Naive thymus-derived CD4-positive, alpha-beta T cell (primary cell): ENCODE data around the gene RAB1A. TPM values are rescaled to one million over a fixed set of nuclear protein-coding genes. Genes with fewer than 3 reads are reported as not detected.
"Not testable (repeated sequence)": the region's sequence is repeated elsewhere in the genome, so short reads cannot be mapped to it uniquely, and the experiment has no call there.

Experiments
- ATAC-seq: fragments of 150-1000 bp; cut with Tn5 transposase; 2 replicates; pipeline ENCODE4 v1.10.0; 2021; ENCODE audit warnings: mild to moderate bottlenecking, moderate library complexity
- CTCF ChIA-PET: fragments of 350-600 bp; sonication (Branson Sonifier 250); formaldehyde crosslinking; loops from one replicate; lab custom pipeline; 2021; ENCODE audit warnings: antibody characterized with exemption; lab: Charles Lee
- POLR2A ChIA-PET: fragments of 350-600 bp; sonication (Branson Sonifier 250); formaldehyde crosslinking; loops from one replicate; lab custom pipeline; 2021; ENCODE audit warnings: antibody characterized with exemption, inconsistent platforms; lab: Charles Lee
- DNase-seq, 9 donors: peaks; one replicate each; pipeline versions ENCODE4 v3.0.0 to v3.0.0-alpha.2; 2020 to 2022; ENCODE audit warnings: mixed read lengths in 1 of 9
- H3K27ac ChIP-seq: one replicate; pipeline ENCODE4 v1.7.0; 2013; ENCODE audit warnings: mild to moderate bottlenecking, low read depth, low read length, moderate library complexity
- H3K27me3 ChIP-seq, 2 donors: one replicate each; pipeline ENCODE4 v1.7.0; 2013; ENCODE audit warnings: low read length in 2 of 2, mild to moderate bottlenecking in 2 of 2, moderate library complexity in 2 of 2; ENCODE audit not compliant: control insufficient read depth in 2 of 2, insufficient read depth in 2 of 2
- H3K36me3 ChIP-seq, 3 experiments: 1 replicate in 2 of 3; 2 replicates in 1 of 3; pipeline ENCODE4 v1.7.0; 2013; ENCODE audit warnings: low read length in 3 of 3, mild to moderate bottlenecking in 3 of 3, moderate library complexity in 1 of 3; ENCODE audit not compliant: insufficient read depth in 3 of 3, control insufficient read depth in 2 of 3
- H3K4me1 ChIP-seq, 2 donors: one replicate each; pipeline ENCODE4 v1.7.0; 2013; ENCODE audit warnings: low read length in 2 of 2, mild to moderate bottlenecking in 2 of 2, moderate library complexity in 1 of 2; ENCODE audit not compliant: control insufficient read depth in 2 of 2, insufficient read depth in 2 of 2
- H3K4me3 ChIP-seq: 2 replicates; pipeline ENCODE4 v1.7.0; 2013; ENCODE audit warnings: mild to moderate bottlenecking, low read length
- H3K9me3 ChIP-seq, 3 experiments: 1 replicate in 2 of 3; 2 replicates in 1 of 3; pipeline ENCODE4 v1.7.0; 2013; ENCODE audit warnings: low read length in 3 of 3; ENCODE audit not compliant: control insufficient read depth in 2 of 3
- H3K27ac Mint-ChIP-seq, 9 donors: one replicate each; pipeline ENCODE4 v1.8.0; 2020 to 2022; ENCODE audit warnings: mixed read lengths in 9 of 9, mild to moderate bottlenecking in 8 of 9, moderate library complexity in 5 of 9, inconsistent platforms in 2 of 9
- H3K27me3 Mint-ChIP-seq, 5 donors: one replicate each; pipeline ENCODE4 v1.8.0; 2021 to 2022; ENCODE audit warnings: mixed read lengths in 5 of 5, mild to moderate bottlenecking in 1 of 5
- H3K36me3 Mint-ChIP-seq, 5 donors: one replicate each; pipeline ENCODE4 v1.8.0; 2020 to 2022; ENCODE audit warnings: mixed read lengths in 5 of 5, mild to moderate bottlenecking in 3 of 5, inconsistent platforms in 1 of 5
- H3K4me1 Mint-ChIP-seq, 7 donors: one replicate each; pipeline ENCODE4 v1.8.0; 2020 to 2022; ENCODE audit warnings: mixed read lengths in 7 of 7, mild to moderate bottlenecking in 3 of 7, inconsistent platforms in 1 of 7
- H3K4me3 Mint-ChIP-seq, 10 donors: one replicate each; pipeline ENCODE4 v1.8.0; 2020 to 2022; ENCODE audit warnings: mild to moderate bottlenecking in 10 of 10, mixed read lengths in 10 of 10, moderate library complexity in 6 of 10, inconsistent platforms in 2 of 10
- H3K9me3 Mint-ChIP-seq, 11 donors: one replicate each; pipeline ENCODE4 v1.8.0; 2020 to 2022; ENCODE audit warnings: mixed read lengths in 11 of 11, mild to moderate bottlenecking in 4 of 11, inconsistent platforms in 1 of 11, moderate library complexity in 1 of 11
- intact Hi-C, 2 donors: fragments of 100-400 bp; cut with micrococcal nuclease; formaldehyde crosslinking; loops; one replicate each; pipeline ENCODE4 v1.15.1; 2023
- polyA plus RNA-seq, 2 donors: library from polyadenylated mRNA; unstranded; fragments of 300-500 nt; fragmentation: Illumina TruSeq; gene quantifications; one replicate each; pipeline ENCODE4 v1.2.3, GENCODE V29; 2021
- total RNA-seq, 6 experiments: library from RNA in 5 of 6; stranded (reverse) in 5 of 6; gene quantifications; 1 replicate in 5 of 6; 2 replicates in 1 of 6; pipeline ENCODE4 v1.2.3 and lab custom pipeline; 2021 to 2026

Gene RAB1A
- total and polyA plus RNA-seq, 7 experiments from 2014 or later: 48.8 to 78.6 (median 61.4) TPM

GRCh38 chr2:65159261-65159660 lies 29.4 kb upstream of the RAB1A start:
- no peaks in the 10 kb centered on the region for H3K36me3 Mint-ChIP-seq
- no peaks in the 10 kb centered on the region for H3K9me3 ChIP-seq
- ChIA-PET CTCF (no interaction called here), POLR2A (no interaction called here)
- no peaks in the 10 kb centered on the region for H3K27me3 ChIP-seq
- peaks cover 13 to 28% (median 19%) of the 10 kb centered on the region in 7 donors for H3K4me1 Mint-ChIP-seq
- peaks cover 0 to 5% of the 10 kb centered on the region in 2 donors for H3K4me1 ChIP-seq
- no peaks in the 10 kb centered on the region for H3K36me3 ChIP-seq
- no peak overlapping the region for H3K4me3 ChIP-seq
- no peak for ATAC-seq
- H3K4me3 Mint-ChIP-seq: no peak overlapping the region
- H3K27ac Mint-ChIP-seq: no peak overlapping the region
- intact Hi-C loops: no loop called here
- H3K27me3 Mint-ChIP-seq: peaks cover 0 to 2% (median 0%) of the 10 kb centered on the region in 5 donors
- H3K27ac ChIP-seq: no peak overlapping the region
- no peak for DNase-seq
- no peaks in the 10 kb centered on the region for H3K9me3 Mint-ChIP-seq

- ChIA-PET CTCF (no interaction called here), POLR2A (no interaction called here)
- H3K27me3 Mint-ChIP-seq: peaks cover 0 to 2% (median 0%) of the 10 kb centered on the region in 5 donors
- H3K4me1 Mint-ChIP-seq: peaks cover 8 to 21% (median 15%) of the 10 kb centered on the region in 7 donors
- intact Hi-C loops: no loop called here
- Histone ChIP-seq H3K4me3 (no peak overlapping the region), H3K36me3 (no peaks in the 10 kb centered on the region), H3K27ac (no peak overlapping the region), H3K9me3 (no peaks in the 10 kb centered on the region), H3K4me1 (peaks cover 0 to 5% of the 10 kb centered on the region in 2 donors), H3K27me3 (no peaks in the 10 kb centered on the region)
- H3K27ac Mint-ChIP-seq: no peak overlapping the region
- no peak for ATAC-seq
- DNase-seq: no peak
- no peaks in the 10 kb centered on the region for H3K9me3 Mint-ChIP-seq
- no peak overlapping the region for H3K4me3 Mint-ChIP-seq
- no peaks in the 10 kb centered on the region for H3K36me3 Mint-ChIP-seq
Measured at GRCh38 chr2:65158557-65158956, 28.7 kb upstream of the RAB1A start.

DNA sequence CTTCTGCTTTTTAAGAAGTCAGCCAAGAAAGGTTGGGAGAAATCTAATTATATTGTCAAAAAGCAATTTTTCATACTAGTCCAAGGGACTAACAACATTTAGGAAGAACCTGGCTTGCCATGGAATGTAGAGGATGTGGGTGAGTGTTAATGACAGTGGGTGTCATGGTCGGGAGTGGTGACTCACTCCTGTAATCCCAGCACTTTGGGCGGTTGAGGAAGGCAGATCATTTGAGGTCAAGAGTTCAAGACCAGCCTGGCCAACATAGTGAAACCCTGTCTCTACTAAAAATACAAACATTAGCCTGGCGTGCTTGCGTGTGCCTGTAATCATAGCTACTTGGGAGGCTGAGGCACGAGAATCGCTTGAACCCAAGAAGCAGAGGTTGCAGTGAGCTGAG lies 27.9 kb upstream of the RAB1A start:
- peaks cover 8 to 15% (median 13%) of the 10 kb centered on the region in 7 donors for H3K4me1 Mint-ChIP-seq
- CTCF ChIA-PET, H3K4me3 ChIP-seq, H3K36me3 ChIP-seq, H3K27ac Mint-ChIP-seq, DNase-seq, H3K27me3 ChIP-seq, H3K4me1 ChIP-seq, H3K9me3 ChIP-seq, ATAC-seq, H3K4me3 Mint-ChIP-seq, H3K27me3 Mint-ChIP-seq, H3K36me3 Mint-ChIP-seq, intact Hi-C loops, H3K27ac ChIP-seq, H3K9me3 Mint-ChIP-seq, POLR2A ChIA-PET: not testable (repeated sequence)

- ATAC-seq: no peak
- intact Hi-C loops: no loop called here
Measured at GRCh38 chr2:65156041-65156440, 26.1 kb upstream of the RAB1A start.

DNA sequence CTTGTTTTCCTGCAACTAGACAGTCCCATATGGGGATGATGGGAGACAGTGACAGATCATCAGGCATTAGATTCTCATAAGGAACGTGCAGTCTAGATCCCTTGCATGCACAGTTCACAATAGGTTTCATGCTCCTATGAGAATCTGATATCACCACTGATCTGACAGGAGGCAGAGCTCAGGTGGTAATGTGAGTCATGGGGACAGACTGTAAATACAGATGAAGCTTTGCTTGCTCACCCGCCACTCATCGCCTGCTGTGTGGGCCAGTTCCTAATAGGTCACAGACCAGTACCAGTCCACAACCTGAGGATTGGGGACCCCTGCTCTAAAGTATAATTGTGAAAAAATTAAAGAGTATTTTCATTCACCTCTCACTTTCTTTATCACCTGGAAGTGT lies 23.6 kb upstream of the RAB1A start:
- Histone ChIP-seq H3K4me1 (no peaks in the 10 kb centered on the region), H3K27ac (no peak overlapping the region), H3K36me3 (no peaks in the 10 kb centered on the region), H3K9me3 (no peaks in the 10 kb centered on the region), H3K4me3 (no peak overlapping the region), H3K27me3 (no peaks in the 10 kb centered on the region)
- no peak overlapping the region for H3K27ac Mint-ChIP-seq
- ChIA-PET POLR2A (no interaction called here), CTCF (interaction anchor here (0.7 kb wide), 1 partner anchor 78 kb away, joined by 4 read pairs; no protein-coding TSS in a partner anchor)
- ATAC-seq: no peak
- intact Hi-C loops: no loop called here
- no peaks in the 10 kb centered on the region for H3K36me3 Mint-ChIP-seq
- DNase-seq: no peak
- H3K4me1 Mint-ChIP-seq: peaks cover 0 to 2% (median 0%) of the 10 kb centered on the region in 7 donors
- H3K9me3 Mint-ChIP-seq: no peaks in the 10 kb centered on the region
- no peak overlapping the region for H3K4me3 Mint-ChIP-seq
- H3K27me3 Mint-ChIP-seq: peaks cover 0 to 5% (median 0%) of the 10 kb centered on the region in 5 donors

More at GRCh38 chr2:65156041-65156440, 26.1 kb upstream of the RAB1A start:
- no peaks in the 10 kb centered on the region for H3K36me3 Mint-ChIP-seq
- POLR2A ChIA-PET: no interaction called here
- no peak overlapping the region for H3K27ac Mint-ChIP-seq
- peaks cover 0 to 5% (median 0%) of the 10 kb centered on the region in 5 donors for H3K27me3 Mint-ChIP-seq
- H3K27me3 ChIP-seq: no peaks in the 10 kb centered on the region
- H3K27ac ChIP-seq: no peak overlapping the region
- H3K4me1 Mint-ChIP-seq: peaks cover 8 to 13% (median 8%) of the 10 kb centered on the region in 7 donors
- CTCF ChIA-PET: interaction anchor here (0.6 to 1.0 kb wide), 2 partner anchors 10 to 726 kb away, joined by 3 read pairs; no protein-coding TSS in a partner anchor
- no peaks in the 10 kb centered on the region for H3K9me3 Mint-ChIP-seq
- no peak overlapping the region for H3K4me3 ChIP-seq
- H3K4me3 Mint-ChIP-seq: no peak overlapping the region
- no peak for DNase-seq
- H3K36me3 ChIP-seq: no peaks in the 10 kb centered on the region
- no peaks in the 10 kb centered on the region for H3K9me3 ChIP-seq
- peaks cover 0 to 5% of the 10 kb centered on the region in 2 donors for H3K4me1 ChIP-seq

GRCh38 chr2:65146078-65146477 lies 16.2 kb upstream of the RAB1A start:
- CTCF ChIA-PET: interaction anchor here (0.5 to 0.6 kb wide), 2 partner anchors 10 to 14 kb away, joined by 3 to 5 read pairs; no protein-coding TSS in a partner anchor
- Mint-ChIP-seq H3K27me3 (peaks cover 0 to 19% (median 0%) of the 10 kb centered on the region in 5 donors), H3K9me3 (peaks cover 0 to 3% (median 0%) of the 10 kb centered on the region in 11 donors), H3K4me1 (no peaks in the 10 kb centered on the region), H3K36me3 (no peaks in the 10 kb centered on the region), H3K4me3 (no peak overlapping the region), H3K27ac (no peak overlapping the region)
- H3K4me3 ChIP-seq: no peak overlapping the region
- intact Hi-C loops: no loop called here
- DNase-seq (no peak), ATAC-seq (no peak)
- POLR2A ChIA-PET: interaction anchor here (0.6 to 0.7 kb wide), 2 partner anchors 14 to 970 kb away, joined by 3 to 4 read pairs; no protein-coding TSS in a partner anchor
- no peaks in the 10 kb centered on the region for H3K4me1 ChIP-seq
- H3K27ac ChIP-seq: no peak overlapping the region
- no peaks in the 10 kb centered on the region for H3K27me3 ChIP-seq
- no peaks in the 10 kb centered on the region for H3K36me3 ChIP-seq
- no peaks in the 10 kb centered on the region for H3K9me3 ChIP-seq

DNA sequence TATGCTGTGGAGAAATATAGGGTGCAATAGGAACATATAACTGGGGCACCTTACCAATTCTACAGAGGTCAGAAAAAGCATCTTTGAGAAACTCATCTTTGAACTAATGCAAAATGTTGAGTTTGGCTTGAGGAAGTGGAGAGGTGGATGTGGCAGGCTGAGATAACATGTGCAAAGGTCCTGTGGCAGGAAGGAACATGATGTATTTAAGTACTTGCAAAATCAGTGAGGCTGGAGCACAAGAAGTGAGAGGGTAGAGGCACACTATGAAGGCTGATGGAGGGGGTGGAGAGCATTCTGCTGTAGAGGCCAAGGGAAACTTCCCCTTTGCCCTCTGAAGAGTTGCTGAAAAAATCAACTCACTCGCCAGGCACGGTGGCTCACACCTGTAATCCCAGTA lies 14.7 kb upstream of the RAB1A start:
- Histone ChIP-seq H3K27me3 (no peaks in the 10 kb centered on the region), H3K4me3 (no peak overlapping the region), H3K4me1 (no peaks in the 10 kb centered on the region), H3K9me3 (no peaks in the 10 kb centered on the region), H3K36me3 (no peaks in the 10 kb centered on the region), H3K27ac (no peak overlapping the region)
- ChIA-PET POLR2A (no interaction called here), CTCF (no interaction called here)
- DNase-seq (no peak), ATAC-seq (no peak)
- Mint-ChIP-seq H3K4me1 (no peaks in the 10 kb centered on the region), H3K4me3 (no peak overlapping the region), H3K27me3 (peaks cover 0 to 23% (median 0%) of the 10 kb centered on the region in 5 donors), H3K9me3 (peaks cover 0 to 3% (median 0%) of the 10 kb centered on the region in 11 donors), H3K36me3 (no peaks in the 10 kb centered on the region), H3K27ac (no peak overlapping the region)
- intact Hi-C loops: no loop called here
